B cell (primary cell): Measurements from ENCODE around the gene DHRS4. TPM values are rescaled to one million over a fixed set of nuclear protein-coding genes. Genes with fewer than 3 reads are reported as not detected.
"Not testable (repeated sequence)": the region's sequence is repeated elsewhere in the genome, so short reads cannot be mapped to it uniquely, and the experiment has no call there.

Experiments used
- ATAC-seq: fragments of 200-7000 bp; cut with Tn5 transposase; one replicate; pipeline ENCODE4 v1.10.0; 2021; ENCODE audit warnings: low read depth, mild to moderate bottlenecking, moderate number of reproducible peaks, moderate library complexity
- CTCF ChIA-PET: fragments of 350-600 bp; sonication (Branson Sonifier 250); formaldehyde crosslinking; loops from one replicate; lab custom pipeline; 2021; ENCODE audit warnings: antibody characterized with exemption, inconsistent platforms; lab: Charles Lee
- POLR2A ChIA-PET: fragments of 350-600 bp; sonication (Branson Sonifier 250); formaldehyde crosslinking; loops from one replicate; lab custom pipeline; 2021; ENCODE audit warnings: antibody characterized with exemption; lab: Charles Lee
- DNase-seq: peaks from one replicate; pipeline ENCODE4 v3.0.0; 2013
- H2AFZ ChIP-seq: 2 replicates; pipeline ENCODE4 v1.6.1; 2012; ENCODE audit warnings: mild to moderate bottlenecking, low read depth, low read length; ENCODE audit not compliant: insufficient read depth, poor library complexity, severe bottlenecking
- H3K27ac ChIP-seq, 2 donors: 1 replicate in 1 of 2; 2 replicates in 1 of 2; pipeline ENCODE4 v1.5.1; 2012 to 2013; ENCODE audit warnings: low read length in 2 of 2, mild to moderate bottlenecking in 2 of 2, moderate library complexity in 1 of 2
- H3K27me3 ChIP-seq, 4 experiments: fragments of 200-600 bp in 1 of 4; sonication (generic) in 1 of 4; replicated peaks in 1 of 4; 1 replicate in 2 of 4; 2 replicates in 2 of 4; pipeline versions ENCODE4 v1.6.1 to v1.7.0; 2013 to 2016; ENCODE audit warnings: low read length in 3 of 4, mild to moderate bottlenecking in 2 of 4, mixed read lengths in 1 of 4, moderate library complexity in 1 of 4; ENCODE audit not compliant: insufficient read depth in 4 of 4, control insufficient read depth in 3 of 4; ENCODE audit errors: control extremely low read depth in 1 of 4
- H3K36me3 ChIP-seq, 2 experiments: replicated peaks in 1 of 2; 1 replicate in 1 of 2; 2 replicates in 1 of 2; pipeline versions ENCODE4 v1.6.1 to v1.7.1; 2013; ENCODE audit warnings: low read length in 1 of 2; ENCODE audit not compliant: insufficient read depth in 2 of 2, control insufficient read depth in 1 of 2; ENCODE audit errors: control extremely low read depth in 1 of 2, extremely low read depth in 1 of 2
- H3K4me1 ChIP-seq, 2 donors: fragments of 200-600 bp in 1 of 2; sonication (generic) in 1 of 2; 1 replicate in 1 of 2; 2 replicates in 1 of 2; pipeline versions ENCODE4 v1.5.1 to v1.6.1; 2013 to 2017; ENCODE audit warnings: low read length in 2 of 2; ENCODE audit not compliant: control insufficient read depth in 2 of 2, insufficient read depth in 2 of 2
- H3K4me2 ChIP-seq: replicated peaks from 2 replicates; pipeline ENCODE3; 2012; ENCODE audit warnings: mild to moderate bottlenecking, low read depth, low read length; ENCODE audit not compliant: poor library complexity, severe bottlenecking
- H3K4me3 ChIP-seq, 5 experiments: fragments of 200-600 bp in 1 of 5; sonication (generic) in 1 of 5; 1 replicate in 3 of 5; 2 replicates in 2 of 5; pipeline versions ENCODE4 v1.5.1 to v1.7.0; 2011 to 2016; ENCODE audit warnings: low read length in 4 of 5, mild to moderate bottlenecking in 4 of 5, low read depth in 2 of 5, control low read depth in 1 of 5, moderate library complexity in 1 of 5; ENCODE audit not compliant: insufficient read depth in 1 of 5; ENCODE audit errors: control extremely low read depth in 1 of 5, extremely low read depth in 1 of 5
- H3K79me2 ChIP-seq: fragments of 200-600 bp; sonication (generic); one replicate; pipeline ENCODE4 v1.6.0; 2016; ENCODE audit warnings: low read length; ENCODE audit not compliant: control insufficient read depth, insufficient read depth
- H3K9ac ChIP-seq: fragments of 200-600 bp; sonication (generic); 2 replicates; pipeline ENCODE4 v1.6.1; 2017; ENCODE audit warnings: mild to moderate bottlenecking, low read length, moderate library complexity
- H3K9me3 ChIP-seq, 3 donors: one replicate each; pipeline versions ENCODE4 v1.6.1 to v1.7.1; 2013; ENCODE audit warnings: low read length in 2 of 3; ENCODE audit not compliant: control insufficient read depth in 2 of 3, insufficient read depth in 1 of 3; ENCODE audit errors: control extremely low read depth in 1 of 3
- H4K20me1 ChIP-seq: 2 replicates; pipeline ENCODE4 v1.6.0; 2012; ENCODE audit warnings: mild to moderate bottlenecking, low read length; ENCODE audit not compliant: insufficient read depth, control insufficient read depth, poor library complexity, severe bottlenecking
- H3K27ac Mint-ChIP-seq: one replicate; pipeline ENCODE4 v1.8.0; 2021; ENCODE audit warnings: mixed read lengths
- H3K27me3 Mint-ChIP-seq: one replicate; pipeline ENCODE4 v1.8.0; 2021; ENCODE audit warnings: mixed read lengths
- H3K4me1 Mint-ChIP-seq: one replicate; pipeline ENCODE4 v1.8.0; 2021; ENCODE audit warnings: mixed read lengths
- H3K4me3 Mint-ChIP-seq: one replicate; pipeline ENCODE4 v1.8.0; 2021; ENCODE audit warnings: mixed read lengths
- H3K9me3 Mint-ChIP-seq: one replicate; pipeline ENCODE4 v1.8.0; 2022; ENCODE audit warnings: mixed read lengths; ENCODE audit not compliant: insufficient read depth
- CTCF ChIP-seq: fragments of 200-600 bp; IDR thresholded peaks from one replicate; pipeline ENCODE4 v1.8.0; 2022; ENCODE audit warnings: antibody characterized with exemption, mild to moderate bottlenecking
- EZH2 ChIP-seq: IDR thresholded peaks from 2 replicates; pipeline ENCODE4 v1.6.1; 2012; ENCODE audit warnings: borderline replicate concordance, low read depth, mild to moderate bottlenecking, moderate library complexity, low read length; ENCODE audit not compliant: insufficient read depth, poor library complexity, severe bottlenecking
- WGBS: methylation state at CpG from one replicate; pipeline ENCODE4 v1.1.5; 2013; ENCODE audit warnings: missing lambda C conversion rate; ENCODE audit not compliant: insufficient coverage; 5-methylcytosine and 5-hydroxymethylcytosine counted together
- intact Hi-C: fragments of 100-400 bp; cut with micrococcal nuclease; formaldehyde crosslinking; loops from one replicate; pipeline ENCODE4 v1.10.0; 2022
- polyA plus RNA-seq: library from polyadenylated mRNA; depleted of rRNA; stranded (reverse); fragments of >200 nt; gene quantifications from 2 replicates; pipeline ENCODE4 v1.2.3, GENCODE V29; 2012
- total RNA-seq, 2 donors: library from RNA; stranded (reverse); fragments of 120-200 nt in 1 of 2; gene quantifications; 1 replicate in 1 of 2; 2 replicates in 1 of 2; pipeline versions ENCODE4 v1.2.3 to v1.2.4, GENCODE V29; 2013 to 2022

DHRS4 gene
- total and polyA plus RNA-seq, 2 donors (not counting 1 experiment from before 2014, with no cell fraction given): 15.6 to 16.2 TPM

DNA sequence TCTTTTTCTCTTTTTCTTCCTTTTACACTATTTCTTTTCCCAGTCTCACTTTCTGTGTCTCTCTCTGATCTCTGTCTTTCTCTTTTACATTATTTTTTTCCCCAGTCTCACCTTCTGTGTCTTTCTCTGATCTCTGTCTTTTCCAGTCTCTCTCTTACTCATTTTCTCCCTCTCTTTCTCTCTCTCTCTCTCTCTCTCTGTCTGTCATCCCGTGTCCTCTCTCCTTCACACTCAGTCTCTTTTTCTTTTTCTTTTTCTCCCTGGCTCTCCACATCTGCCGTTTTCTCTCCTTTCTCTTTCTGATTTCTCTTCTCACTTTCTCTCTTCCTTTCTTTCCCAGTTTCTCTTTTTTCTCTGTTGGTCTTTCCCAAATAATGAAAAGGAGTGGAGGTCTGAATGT is 57.5 kb downstream of the DHRS4 start:
- H2AFZ ChIP-seq: no peak overlapping the region
- ChIA-PET CTCF (interaction anchor here (0.8 to 2.9 kb wide), 3 partner anchors 80 to 150 kb away, joined by 3 to 13 read pairs (median 8); partner anchors contain the start of gene IRF9), POLR2A (no interaction called here)
- H4K20me1 ChIP-seq: no peaks in the 10 kb centered on the region
- H3K4me2 ChIP-seq: no peak overlapping the region
- DNase-seq (no peak), ATAC-seq (no peak)
- no peaks in the 10 kb centered on the region for H3K9me3 ChIP-seq
- Mint-ChIP-seq H3K9me3 (no peaks in the 10 kb centered on the region), H3K27me3 (no peaks in the 10 kb centered on the region), H3K4me1 (peaks cover 37% of the 10 kb centered on the region), H3K27ac (peak overlapping the region; percentile 29), H3K4me3 (no peak overlapping the region)
- no peaks in the 10 kb centered on the region for H3K79me2 ChIP-seq
- TF ChIP-seq CTCF (no peak), EZH2 (no peak)
- WGBS: 90% methylated on average over 1 of the region's 2 CpGs
- no peak overlapping the region for H3K4me3 ChIP-seq
- no peaks in the 10 kb centered on the region for H3K36me3 ChIP-seq
- H3K27ac ChIP-seq: no peak overlapping the region
- H3K9ac ChIP-seq: no peak overlapping the region
- H3K4me1 ChIP-seq: peaks cover 0 to 8% of the 10 kb centered on the region in 2 donors
- H3K27me3 ChIP-seq: no peaks in the 10 kb centered on the region
- intact Hi-C loops: loop anchor here (5.0 to 10.0 kb wide), 4 partner anchors 56 to 421 kb away; partner anchors contain the start of genes DHRS4, LTB4R, LTB4R2 and TINF2

DNA sequence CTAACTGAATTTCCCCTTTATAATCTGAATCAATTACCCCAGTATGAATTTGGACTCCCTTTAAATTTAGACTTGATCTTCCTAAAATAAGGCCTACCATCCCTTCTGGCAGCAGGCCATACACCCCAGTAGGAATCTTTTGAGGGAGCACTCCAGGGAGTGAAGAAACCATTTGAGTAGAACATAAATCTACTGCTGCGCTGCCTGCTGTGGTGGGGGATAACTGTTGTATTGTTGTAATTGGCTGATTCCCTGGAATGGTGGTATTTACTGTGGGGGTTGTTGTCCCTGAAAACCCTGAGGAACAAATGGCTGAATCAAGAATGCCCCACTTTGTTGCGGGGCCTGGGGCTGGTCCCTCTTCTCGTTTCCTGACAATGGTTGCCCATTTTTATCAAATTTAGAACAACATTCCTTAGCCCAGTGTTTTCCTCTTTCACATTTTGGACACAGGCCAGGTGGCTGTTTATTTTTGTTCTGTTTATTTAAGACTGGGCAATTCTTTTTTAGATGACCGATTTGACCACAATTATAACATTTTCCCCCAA is 59.2 kb downstream of the DHRS4 start:
- H3K9ac ChIP-seq, H3K27me3 Mint-ChIP-seq, H3K4me3 ChIP-seq, H3K36me3 ChIP-seq, H3K27ac ChIP-seq, H3K9me3 Mint-ChIP-seq, H3K4me3 Mint-ChIP-seq, H4K20me1 ChIP-seq, ATAC-seq, DNase-seq, H3K79me2 ChIP-seq, H3K4me2 ChIP-seq, H3K9me3 ChIP-seq, H2AFZ ChIP-seq, POLR2A ChIA-PET, H3K27ac Mint-ChIP-seq, H3K4me1 ChIP-seq, H3K27me3 ChIP-seq: not testable (repeated sequence)
- WGBS: 94% methylated on average over 2 of the region's 4 CpGs
- intact Hi-C loops: loop anchor here (5.0 to 10.0 kb wide), 4 partner anchors 58 to 420 kb away; partner anchors contain the start of genes DHRS4, LTB4R, LTB4R2 and TINF2
- CTCF ChIA-PET: interaction anchor here (2.6 to 2.9 kb wide), 2 partner anchors 78 to 96 kb away, joined by 8 to 13 read pairs; no protein-coding TSS in a partner anchor
- H3K4me1 Mint-ChIP-seq: peaks cover 36% of the 10 kb centered on the region
